ENCODE measurements around the gene GALNTL6.

GRCh38 chr4:171978216-171978615 lies 165.0 kb downstream of the GALNTL6 start:
- TF ChIP-seq POLR2A (IDR thresholded peaks at IDR 0.05), result no peak
- TF ChIP-seq CTCF (IDR thresholded peaks at IDR 0.05), result no peak

Measured in suprapubic skin (tissue), 3 donors.